Stimulated activated CD8-positive, alpha-beta memory T cell treated with anti-CD3 and anti-CD28 coated beads, Interleukin-15, amount 100 ng/mL, for 24 hours (primary cell): ENCODE data around the gene SRC.

Experiments used
- DNase-seq: peaks from one replicate; pipeline ENCODE4 v3.0.0-alpha.2; 2020; ENCODE audit warnings: low read depth

The SRC gene

GRCh38 chr20:37426978-37427377 lies 81.0 kb downstream of the SRC start:
- no peak for DNase-seq

DNA sequence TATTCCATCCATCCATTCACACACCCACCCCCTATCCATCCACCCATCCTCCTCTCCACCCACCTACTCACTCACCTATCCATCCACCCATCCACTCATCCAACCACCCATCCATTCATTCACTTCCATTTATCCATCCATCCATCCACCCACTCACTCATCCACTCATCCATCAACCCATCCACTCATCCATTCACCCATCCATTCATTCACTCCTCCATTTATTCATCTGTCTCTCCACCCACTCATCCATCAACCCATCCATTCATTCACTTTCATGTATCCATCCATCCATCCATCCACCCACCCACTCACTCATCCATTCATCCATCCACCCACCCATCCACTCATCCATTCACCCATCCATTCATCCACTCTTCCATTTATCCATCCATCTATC lies 84.1 kb downstream of the SRC start:
- no peak for DNase-seq

DNA sequence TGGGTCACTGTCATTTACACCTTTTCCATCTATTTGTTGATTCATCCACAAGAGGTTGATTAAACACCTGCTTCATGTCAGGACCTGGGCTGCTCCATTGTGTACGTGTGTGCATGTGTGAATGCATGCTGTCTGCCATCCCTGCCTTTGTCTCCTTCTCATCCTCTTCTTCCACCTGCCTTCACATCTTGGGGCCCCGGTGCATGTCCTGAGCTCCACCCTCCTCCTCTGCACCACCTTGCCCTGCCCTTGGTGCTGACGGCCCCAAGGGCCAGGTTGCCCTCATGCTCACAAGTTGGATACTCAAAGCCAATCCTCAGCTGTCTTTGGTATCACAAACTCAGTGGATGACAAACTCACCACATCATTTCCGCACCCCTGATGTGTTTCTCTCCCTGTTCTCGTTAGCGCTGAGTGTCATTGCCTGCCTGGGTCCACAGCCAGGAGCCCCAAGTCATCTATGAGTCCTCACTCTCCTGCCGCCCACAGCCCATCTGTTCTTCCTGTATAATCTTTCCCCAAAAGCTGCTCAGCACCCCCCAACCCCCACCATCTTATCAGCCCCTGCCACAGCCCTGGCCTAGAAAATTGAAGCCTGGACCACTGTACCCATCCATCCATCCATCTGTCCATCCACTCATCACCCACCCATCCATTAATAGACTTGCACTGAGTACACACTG lies 85.0 kb downstream of the SRC start:
- DNase-seq, result no peak

- no peak for DNase-seq
Observed at GRCh38 chr20:37431786-37432185, 85.8 kb downstream of the SRC start.

GRCh38 chr20:37432606-37433005 lies 86.7 kb downstream of the SRC start:
- DNase-seq, result no peak

DNA sequence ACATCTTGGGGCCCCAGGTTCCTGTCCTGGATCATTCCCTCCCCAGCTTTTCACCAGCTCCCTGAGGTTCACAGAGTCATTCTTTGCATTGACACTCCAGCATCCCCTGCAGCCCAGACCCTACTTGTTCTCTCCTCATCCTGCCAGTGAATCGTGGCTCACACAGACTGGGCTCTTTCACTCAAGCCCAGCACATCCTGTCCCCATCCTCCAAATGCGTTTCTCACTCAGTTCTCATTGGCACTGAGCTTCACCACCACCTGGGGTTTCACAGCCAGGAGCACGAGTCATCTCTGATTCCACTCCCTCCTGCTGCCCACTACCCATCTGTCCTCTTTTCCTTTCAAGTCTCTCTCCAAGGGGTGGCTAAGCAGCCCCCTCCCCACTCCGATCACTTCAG lies 89.7 kb downstream of the SRC start:
- no peak for DNase-seq

- no peak for DNase-seq
Observed at GRCh38 chr20:37436527-37437186, 90.7 kb downstream of the SRC start.

- no peak for DNase-seq
Observed at GRCh38 chr20:37437676-37438075, 91.7 kb downstream of the SRC start.

- DNase-seq, result no peak
Observed at GRCh38 chr20:37438464-37439222, 92.7 kb downstream of the SRC start.

DNA sequence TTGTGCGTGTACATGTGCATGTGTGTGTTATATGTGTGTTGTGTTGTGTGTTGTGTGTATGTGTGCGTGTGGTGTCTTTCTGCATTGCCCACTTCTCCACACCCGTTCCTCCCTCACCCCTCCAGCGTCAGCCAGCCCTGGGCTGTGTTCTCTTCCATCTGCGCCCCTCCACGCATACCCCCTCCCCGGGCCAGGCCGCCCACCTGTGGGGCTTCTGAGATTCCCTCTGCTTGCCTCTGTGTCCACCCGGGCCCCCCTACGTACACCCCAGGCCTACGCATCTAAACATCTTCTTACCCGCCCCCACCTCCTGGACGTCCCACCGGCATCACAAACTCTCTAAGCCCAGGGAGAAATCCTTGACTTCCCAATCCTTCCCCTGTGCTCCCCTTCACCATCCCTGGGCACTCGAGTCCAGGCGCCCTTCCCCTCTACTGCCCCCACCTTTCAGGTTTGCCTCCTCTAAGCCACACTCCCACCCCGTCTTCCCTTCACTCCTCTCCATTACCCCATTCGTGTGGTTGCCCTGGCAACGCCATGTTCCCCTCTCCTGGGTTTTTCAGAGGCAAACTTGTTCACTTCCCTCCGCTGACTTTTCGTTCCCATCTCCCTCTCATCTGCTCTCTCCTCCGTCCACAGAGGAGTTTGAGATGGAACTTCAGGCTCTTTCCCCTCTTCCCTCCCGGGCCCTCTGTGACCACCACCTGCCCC lies 93.4 kb downstream of the SRC start:
- no peak for DNase-seq

- DNase-seq, result no peak
Observed at GRCh38 chr20:37441023-37441422, 95.1 kb downstream of the SRC start.

DNA sequence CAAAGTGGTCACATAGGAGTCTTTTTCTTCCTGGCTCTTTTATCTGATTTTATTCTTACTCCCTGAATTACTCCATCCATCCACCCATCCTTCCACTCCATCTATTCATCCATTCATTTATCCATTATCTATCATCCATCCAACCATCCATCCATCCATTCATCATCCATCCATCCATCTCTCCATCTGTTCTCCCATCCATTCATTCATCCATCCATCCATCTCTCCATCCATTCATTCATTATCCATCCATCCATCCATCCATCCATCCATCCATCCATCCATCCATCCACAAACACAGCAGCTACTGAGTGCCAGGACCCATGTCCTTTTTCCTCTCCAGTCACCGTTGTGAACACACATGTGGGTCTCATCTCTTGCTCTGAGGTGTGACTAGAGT lies 96.6 kb downstream of the SRC start:
- DNase-seq, result no peak

DNA sequence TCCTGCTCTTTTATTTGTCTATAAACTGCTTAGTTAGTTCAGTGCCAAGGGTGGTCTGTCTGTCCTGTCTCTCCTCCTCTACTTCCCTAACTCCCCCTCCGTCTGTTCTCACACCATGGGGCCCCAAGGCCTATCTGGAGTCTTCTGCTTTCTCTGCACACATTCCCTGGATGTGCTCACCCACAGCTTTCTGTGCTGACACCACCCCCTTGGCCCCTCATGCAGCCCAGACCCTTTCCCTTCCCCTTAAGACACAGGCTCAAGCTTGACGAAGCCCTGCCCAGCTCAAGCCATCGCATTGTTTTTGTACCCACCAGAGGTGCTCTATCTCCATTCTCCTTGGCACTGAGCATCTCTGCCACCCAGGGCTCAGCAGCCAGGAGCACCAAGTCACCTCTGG lies 97.0 kb downstream of the SRC start:
- no peak for DNase-seq

DNA sequence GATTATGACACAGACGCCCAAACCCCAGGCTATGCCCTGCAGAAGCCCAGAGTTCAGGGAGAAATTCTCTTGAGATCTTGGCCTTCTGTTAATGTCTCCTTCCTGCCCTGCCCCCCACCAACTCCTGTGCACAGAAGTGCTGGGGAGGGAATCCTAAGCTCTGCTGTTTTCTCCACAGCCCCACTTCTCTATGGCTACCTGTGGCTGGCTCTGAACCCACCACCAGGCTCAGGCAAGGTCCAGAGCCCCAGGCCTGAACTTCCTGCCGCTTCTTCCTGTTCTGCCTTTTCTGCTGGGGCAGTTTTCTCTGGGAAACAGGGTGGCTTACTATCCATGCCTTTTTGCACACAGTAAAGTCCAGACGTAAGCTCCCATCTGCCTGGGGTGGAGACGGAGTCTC lies 97.7 kb downstream of the SRC start:
- no peak for DNase-seq

- DNase-seq, result no peak
Observed at GRCh38 chr20:37445041-37445440, 99.1 kb downstream of the SRC start.

DNA sequence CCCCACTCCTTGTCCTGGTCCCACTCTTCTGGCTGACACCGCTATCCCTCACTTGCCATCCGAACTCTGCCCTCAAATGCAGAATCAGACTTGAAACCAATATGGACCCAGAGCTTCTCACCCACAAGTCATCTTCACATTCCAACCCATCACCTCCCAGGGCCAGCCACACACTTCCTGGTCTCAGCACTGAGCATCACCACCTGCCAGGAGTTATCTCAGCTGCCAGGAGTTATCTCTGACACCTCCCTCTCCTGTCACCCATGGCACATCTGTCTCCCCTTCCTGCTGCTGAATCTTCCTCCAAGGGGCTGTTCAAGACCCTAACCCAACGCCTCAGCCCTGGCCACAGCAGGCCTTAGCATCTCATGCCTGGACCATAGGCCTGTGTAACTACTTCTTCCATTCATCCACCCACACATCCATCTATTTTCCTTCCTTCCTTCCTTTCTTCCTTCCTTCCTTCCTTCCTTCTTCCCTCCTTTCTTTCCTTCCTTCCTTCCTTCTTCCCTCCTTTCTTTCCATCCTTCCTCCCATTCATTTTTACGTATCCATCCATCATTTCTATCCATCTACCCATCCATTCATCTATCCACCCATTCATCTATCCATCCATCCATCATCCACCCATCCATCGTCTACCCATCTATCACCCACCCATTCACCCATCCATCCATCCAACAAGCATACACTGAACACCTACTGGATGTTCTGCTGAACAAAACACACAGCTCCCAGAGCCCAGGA lies 100.5 kb downstream of the SRC start:
- DNase-seq, result no peak

- DNase-seq, result no peak
Observed at GRCh38 chr20:37447688-37448087, 101.7 kb downstream of the SRC start.

- no peak for DNase-seq
Observed at GRCh38 chr20:37449276-37449675, 103.3 kb downstream of the SRC start.

DNA sequence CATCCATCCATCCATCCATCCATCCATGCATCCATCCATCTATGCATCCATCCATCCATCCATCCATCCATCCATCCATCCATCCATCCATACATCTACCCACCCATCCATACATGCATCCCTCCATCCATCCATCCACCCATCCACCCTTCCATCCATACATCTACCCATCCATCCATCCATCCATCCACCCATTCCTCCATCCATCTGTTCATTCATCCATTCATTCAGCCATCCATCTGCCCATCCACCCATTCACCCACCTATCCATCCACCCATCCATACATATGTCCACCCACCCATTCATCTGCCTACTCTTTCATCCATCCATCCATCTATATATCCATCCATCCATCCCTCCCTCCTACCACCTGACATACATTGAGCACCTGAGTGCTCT lies 104.4 kb downstream of the SRC start:
- no peak for DNase-seq

DNA sequence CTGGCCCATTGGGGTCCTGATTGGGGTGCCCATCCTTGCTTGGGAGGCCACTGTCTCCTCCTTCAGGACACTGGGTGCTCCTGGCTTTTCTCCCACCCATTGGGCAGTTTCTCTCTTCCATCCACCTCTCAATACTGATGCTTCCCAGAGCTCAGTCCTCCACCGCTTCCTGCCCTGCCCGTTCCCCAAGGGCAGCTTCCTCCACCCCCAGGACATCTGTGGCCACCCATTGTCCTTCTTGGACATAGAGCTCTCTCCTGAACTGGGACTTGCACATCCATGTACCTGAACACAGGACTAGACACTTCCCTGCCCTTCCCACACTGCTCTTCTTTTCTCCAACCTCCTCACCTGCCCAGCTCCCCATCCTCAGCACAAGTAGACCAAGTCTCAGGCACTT lies 105.7 kb downstream of the SRC start:
- no peak for DNase-seq

DNA sequence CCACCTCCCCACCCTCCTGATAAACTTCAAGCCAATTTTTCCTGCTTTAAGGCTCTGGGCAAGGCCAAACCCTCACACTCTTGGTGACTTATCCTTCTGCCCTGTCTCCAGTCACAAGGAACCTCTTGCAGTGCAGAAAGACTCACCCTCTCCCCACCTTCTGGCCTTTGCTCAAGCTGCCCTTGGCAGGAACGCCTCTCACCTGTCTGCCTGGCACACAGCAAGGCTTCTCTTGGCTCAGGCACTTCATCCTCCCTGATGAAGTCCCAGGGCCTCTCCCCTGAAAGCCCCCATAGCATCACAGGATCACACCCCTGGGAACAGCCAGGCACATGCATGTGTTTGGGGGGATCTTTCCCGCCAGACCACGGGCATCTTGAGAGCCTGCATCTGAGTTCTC lies 106.3 kb downstream of the SRC start:
- no peak for DNase-seq

GRCh38 chr20:37453288-37453687 lies 107.3 kb downstream of the SRC start:
- no peak for DNase-seq
